PC-3 (cell line): ENCODE data around the gene JAZF1.

Source experiments
- CTCF ChIP-seq: fragments of 300-600 bp; sonication (generic); conservative IDR thresholded peaks from 2 replicates; pipeline ENCODE4 v1.5.1; 2017; ENCODE audit warnings: antibody characterized with exemption, low read depth, mild to moderate bottlenecking, low read length
- EZH2 ChIP-seq: fragments of 300-600 bp; sonication (generic); IDR thresholded peaks from one replicate; pipeline ENCODE4 v1.6.1; 2017; ENCODE audit warnings: antibody characterized with exemption, mild to moderate bottlenecking, low read length; ENCODE audit not compliant: unreplicated experiment

- TF ChIP-seq CTCF (no peak), EZH2 (no peak)
These were observed 134.6 kb downstream of the JAZF1 start for GRCh38 chr7:28046035-28046434.
